HG02981 (cell line): Measurements from ENCODE around the gene MR1.
"Not testable (repeated sequence)": the region's sequence is repeated elsewhere in the genome, so short reads cannot be mapped to it uniquely, and the experiment has no call there.

ENCODE experiments used
- ATAC-seq: cut with Tn5 transposase; IDR thresholded peaks from one replicate; pipeline ENCODE4 v1.9.1; 2021; ENCODE audit warnings: mild to moderate bottlenecking, moderate library complexity; ENCODE audit not compliant: unreplicated experiment

The MR1 gene

DNA sequence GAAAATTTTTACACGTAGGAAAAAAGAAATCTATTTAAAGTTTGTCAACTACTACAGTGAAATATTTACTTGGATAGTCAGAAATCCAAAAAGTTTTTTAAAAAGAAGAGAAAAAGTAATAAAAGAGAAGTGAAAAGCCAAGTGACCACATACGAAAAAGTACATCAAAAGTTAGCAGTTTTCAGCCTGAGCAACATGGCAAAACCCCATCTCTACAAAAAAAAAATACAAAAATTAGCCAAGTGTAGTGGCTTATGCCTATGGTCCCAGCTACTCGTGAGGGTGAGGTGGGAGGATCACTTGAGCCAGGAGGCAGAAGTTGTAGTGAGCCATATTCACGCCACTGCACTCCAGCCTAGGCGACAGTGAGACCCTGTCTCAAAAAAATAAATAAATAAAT, 5.2 kb upstream of the MR1 start:
- no peak for ATAC-seq

DNA sequence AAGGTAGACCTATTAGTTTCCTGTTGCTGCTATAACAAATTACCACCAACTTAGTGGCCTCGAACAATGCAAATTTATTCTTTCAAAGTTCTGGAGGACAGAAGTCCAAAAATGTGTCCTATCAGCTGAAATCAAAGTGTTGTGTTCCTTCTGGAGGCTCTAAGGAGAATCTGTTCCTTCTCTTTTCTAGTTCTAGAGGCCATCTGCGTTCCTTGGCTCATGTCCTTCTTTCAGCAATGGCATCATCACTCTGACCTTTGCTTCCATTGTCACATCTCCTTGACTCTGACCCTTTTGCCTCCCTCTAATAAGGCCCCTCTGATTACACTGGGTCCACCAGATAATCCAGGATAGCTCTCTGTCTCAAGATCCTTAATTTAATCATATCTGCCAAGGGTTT, 1.2 kb upstream of the MR1 start:
- no peak for ATAC-seq

DNA sequence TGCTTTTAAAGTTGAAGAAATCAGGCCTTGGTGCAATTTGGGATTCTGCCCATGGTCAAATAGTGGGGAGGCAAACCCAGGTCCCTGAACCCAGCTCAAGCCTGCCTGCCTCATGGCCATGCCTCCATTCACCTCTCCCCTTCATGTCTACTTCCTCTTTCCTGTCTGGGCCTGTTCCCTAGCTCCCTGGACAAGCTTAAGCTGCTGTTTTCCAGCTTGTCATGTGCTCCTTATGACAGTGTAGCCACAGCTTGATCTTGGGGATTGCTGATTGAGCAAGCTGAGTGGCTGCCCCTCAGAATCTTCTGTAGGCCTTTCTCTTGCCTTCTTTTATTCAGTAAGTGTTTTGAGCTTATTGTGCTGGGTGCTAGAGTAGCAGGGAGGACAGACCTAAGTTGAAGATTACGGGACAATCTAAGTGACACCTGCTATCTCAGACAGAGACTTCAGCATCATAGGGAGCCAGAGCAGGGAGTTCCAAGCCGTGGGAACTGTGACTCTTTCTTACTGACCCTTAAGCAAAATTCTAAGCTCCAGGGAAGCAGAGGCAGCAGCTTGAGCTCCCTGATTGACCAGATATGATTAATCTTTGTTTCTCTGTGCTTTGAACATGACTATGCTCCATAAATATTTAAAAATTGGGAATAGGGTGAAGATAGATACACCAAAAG, 520 bp upstream of the MR1 start:
- ATAC-seq: peak; percentile 31

DNA sequence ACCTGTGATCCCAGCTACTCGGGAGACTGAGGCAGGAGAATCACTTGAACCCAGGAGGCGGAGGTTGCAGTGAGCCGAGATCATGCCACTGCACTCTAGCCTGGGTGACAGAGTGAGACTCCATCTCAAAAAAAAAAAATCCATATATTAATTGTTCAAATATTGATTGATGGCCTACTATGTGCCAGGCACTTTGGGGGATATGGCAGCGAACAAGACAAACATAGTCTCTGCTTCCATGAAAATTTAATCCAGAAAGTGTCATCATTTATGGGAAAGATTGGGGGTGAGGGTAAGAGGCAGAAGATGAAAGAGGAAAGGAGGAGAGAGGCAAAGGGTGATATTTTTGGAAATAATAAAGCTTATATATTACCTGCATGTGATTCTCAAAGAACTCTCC, 1.4 kb downstream of the MR1 start:
- not testable (repeated sequence) for ATAC-seq

DNA sequence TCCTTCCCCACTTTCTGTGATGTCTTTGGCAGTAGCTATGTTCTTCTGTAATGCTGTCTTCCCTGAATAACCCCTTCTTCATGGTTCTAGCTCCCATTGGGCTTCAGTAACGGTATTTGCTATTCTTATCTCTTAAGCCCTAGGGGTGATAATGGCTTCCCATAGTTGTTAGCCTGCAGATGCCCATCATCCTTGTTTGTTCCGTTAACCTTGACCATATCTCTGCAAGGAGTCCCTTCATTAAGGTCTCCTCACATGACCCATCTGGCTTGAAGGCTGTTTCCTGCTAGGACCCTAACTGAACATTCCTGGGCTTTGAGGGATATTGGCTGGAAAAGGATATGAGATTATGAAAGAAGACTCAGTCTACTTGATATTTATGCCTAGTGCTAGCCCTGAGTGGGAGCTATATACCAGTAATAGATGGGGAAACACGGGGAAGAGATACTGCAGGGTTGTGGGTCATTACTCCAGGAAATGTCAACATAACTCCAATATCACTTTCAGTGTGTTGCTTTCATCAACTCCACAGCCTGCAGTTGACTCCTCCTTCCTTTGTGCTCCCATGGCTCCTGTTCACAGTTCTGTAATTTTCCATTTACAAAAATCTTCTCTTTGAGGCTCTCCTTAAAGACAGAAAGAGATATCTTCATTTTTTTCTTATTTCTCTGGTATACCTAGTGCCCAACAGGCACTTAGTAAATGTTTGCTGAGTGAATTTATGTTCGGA, 2.5 kb downstream of the MR1 start:
- ATAC-seq: no peak

DNA sequence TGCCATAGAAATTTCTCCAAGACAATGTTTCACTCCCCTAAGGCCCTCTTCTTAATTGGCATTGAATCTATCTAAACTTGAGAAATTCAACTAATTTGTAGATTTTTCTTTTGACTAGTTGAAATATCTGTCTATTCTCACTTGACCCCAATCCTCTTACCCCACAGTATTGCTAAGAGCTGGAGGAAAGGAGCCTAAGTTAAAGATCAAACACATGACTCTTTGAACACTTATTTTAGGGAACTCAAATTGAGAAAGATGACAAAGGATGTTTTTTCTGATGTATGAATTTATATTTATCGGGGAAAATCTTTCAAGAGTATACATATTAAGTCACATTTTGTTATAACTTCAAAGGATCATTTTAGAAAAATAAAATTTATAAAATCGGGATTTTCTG, 3.6 kb downstream of the MR1 start:
- no peak for ATAC-seq

DNA sequence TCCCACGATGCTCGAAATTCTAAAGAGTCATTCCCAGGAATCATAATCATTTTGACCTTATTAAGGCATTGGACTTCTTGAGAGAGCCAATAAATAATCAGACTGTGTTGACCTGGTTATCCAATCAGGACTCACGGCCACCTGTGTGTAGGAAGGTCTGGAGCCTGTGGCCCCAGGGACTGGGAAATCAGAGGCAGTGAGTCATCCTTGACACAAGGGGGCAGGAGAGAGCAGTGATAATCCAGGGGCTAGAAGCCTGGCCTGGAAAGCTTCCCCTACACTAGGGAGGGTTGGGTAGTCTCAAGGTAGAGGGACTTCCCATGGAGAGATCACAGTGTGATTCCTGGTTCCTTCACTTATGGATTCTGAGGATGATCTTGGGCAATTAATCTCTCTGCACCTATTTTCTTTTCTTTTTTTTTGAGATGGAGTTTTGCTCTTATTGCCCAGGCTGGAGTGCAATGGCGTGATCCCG, 4.7 kb downstream of the MR1 start:
- ATAC-seq: no peak

DNA sequence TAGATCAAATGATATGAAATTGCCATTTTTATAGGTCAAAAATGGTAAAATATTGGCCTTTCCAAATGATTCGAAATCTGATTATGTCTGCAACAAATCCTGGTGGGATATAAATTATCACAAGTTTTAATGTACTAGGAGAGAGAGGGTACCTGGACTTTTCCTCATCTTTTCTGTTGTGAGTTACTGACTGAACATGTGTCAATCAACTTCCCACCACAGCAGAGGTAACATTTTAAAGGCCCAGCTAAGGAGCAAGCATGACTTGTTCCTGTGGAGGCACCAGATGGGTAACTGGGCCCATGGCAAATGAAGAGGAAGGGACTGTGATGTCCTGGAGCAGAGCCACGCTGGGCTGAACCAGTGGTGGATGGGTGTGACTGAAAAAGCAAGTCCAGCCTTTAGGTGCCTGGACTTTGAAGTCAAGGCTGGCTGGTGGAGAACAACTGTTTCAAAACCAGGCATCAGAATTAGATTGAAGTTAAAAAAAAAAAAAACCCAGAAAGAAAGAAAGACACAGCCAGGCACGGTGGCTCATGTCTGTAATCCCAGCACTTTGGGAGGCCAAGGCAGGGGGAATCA, 6.6 kb downstream of the MR1 start:
- ATAC-seq: no peak

DNA sequence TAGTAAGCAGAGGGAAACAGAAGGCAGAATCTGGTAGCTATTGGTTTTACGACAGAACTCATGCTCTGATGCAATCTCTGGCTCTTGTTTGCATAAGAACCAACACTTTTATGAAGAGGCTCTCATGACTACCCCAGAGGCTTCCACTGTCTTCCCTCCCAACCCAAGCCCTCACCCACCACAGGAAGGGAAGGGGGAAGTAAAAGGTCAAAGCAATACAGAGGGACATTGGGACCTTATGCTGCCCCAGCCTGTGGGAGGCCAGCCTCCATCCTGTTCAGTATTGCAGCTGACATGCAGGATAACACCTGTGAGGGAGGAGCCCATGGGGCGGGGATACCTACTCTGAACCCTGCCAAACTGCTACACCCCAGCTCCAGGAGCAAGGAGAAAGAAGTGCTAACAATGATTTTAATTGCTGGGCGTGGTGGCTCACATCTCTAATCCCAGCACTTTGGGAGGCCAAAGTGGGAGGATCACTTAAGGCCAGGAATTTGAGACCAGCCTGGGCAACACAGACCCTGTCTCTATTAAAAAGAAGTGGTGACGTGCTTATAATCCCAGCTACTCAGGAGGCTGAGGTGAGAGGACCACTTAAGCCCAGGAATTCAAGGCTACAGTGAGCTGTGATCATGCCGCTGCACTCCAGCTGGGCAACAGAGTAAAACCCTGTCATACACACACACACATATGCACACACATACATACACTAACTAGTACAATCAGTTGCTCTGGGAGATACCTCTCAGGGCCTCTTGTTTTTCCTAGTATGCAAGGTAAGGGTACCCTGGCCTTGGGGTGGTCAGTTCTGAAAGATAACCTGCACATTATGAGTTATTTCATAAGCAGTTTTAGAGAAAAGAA, 9.5 kb downstream of the MR1 start:
- no peak for ATAC-seq

DNA sequence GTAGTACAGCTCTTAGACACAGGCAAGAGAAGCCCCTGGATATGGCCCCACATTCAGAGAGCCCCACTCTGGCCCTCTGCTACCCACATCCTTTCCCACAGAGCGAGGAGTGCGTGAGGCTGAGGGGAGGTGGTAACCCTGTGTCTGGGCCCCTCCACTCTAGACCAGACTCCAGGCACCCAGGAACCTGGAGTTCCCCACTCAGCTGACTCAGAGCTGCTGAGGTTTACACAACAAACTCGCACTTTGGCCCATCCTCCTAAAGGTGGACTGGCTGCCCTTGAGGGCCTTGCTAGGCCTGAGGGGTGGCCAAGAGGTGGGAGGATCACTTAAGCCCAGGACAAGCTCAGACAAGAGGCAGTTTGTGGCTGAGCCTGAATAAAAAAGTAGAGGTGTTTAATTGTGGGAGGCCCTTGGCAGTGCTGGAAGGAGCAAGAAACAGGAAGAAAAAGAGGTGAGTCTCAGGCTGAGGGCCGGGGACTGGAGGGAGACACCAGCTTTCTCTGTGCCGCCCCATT, 10.7 kb downstream of the MR1 start:
- ATAC-seq: peak; percentile 83

DNA sequence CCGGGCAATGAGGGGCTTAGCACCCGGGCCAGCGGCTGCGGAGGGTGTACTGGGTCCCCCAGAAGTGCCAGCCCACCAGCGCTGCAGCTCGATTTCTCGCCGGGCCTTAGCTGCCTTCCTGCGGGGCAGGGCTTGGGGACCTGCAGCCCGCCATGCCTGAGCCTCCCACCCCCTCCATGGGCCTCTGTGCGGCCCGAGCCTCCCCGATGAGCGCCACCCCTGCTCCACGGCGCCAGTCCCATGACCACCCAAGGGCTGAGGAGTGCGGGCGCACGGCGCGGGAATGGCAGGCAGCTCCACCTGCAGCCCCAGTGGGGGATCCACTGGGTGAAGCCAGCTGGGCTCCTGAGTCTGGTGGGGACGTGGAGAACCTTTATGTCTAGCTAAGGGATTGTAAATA, 12.2 kb downstream of the MR1 start:
- not testable (repeated sequence) for ATAC-seq

DNA sequence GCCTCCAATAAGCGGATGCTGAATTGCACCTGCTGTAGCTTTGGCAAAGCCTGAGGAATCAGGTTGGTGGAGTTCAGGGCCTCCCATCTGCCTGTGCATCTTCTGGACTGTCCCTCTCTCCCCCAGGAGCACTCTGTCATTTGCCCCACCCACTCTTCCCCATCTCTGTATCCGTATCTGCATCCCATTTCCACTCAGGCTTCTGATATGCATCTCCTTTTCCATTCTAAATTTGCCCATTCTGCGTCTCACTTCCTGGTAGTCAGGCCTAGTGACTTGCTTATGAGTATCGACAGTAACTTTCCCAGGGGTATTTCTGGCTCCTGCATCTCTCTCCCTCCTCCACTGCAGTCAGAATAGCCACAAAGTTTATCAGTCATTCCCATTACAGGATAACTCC, 15.6 kb downstream of the MR1 start:
- ATAC-seq: no peak

DNA sequence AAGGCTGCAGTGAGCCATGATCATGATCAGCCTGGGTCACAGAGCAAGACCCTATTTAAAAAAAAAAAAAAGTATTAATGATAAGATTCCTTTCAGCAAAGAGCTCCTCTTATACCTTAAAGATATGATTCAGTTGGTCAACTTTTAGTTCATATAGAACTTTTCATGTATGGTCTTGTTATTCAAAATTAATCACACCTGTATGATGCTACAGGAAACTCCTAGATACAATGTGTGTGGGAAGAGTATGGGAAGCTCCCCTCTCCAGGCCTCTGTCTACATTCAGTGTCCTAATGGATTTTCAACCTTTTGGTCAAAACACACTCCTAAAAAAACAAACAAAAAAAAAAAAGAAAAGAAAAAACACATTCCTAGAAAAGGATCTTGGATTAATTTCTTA, 17.1 kb downstream of the MR1 start:
- ATAC-seq: no peak

DNA sequence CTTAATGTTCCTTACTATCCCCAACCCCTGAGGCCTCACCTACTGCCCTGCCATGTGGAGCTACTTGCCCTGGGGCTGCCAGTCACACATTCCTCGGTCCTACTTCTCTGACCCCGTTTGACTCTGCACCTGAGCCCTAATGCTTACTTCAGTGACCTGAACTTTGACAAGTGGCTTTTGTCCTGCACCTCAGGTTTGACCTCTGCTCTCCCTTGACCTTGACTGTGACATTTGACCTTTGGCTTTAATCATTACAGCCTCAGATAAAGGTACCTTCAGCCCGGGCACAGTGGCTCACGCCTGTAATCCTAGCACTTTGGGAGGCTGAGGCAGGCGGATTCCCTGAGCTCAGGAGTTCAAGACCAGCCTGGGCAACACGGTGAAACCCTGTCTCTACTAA, 22.8 kb downstream of the MR1 start:
- ATAC-seq: no peak

DNA sequence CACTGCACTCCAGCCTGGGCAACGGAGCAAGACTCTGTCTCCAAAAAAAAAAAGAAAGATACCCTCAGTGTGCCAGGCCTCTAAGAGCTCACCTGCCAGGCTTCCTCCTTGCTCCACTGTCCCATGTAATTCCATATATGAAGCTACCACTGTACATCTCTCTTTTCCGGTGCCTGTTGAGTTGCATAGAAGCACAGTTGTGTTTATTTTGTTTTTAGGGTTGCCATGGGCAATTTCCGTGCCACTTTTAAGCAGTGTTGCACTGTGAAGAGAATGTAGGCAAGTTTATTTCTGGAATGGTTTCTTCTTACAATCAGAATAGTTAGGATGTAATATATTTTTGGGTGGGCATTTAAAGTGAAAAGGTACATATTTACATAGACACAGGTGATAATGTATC, 23.3 kb downstream of the MR1 start:
- no peak for ATAC-seq

DNA sequence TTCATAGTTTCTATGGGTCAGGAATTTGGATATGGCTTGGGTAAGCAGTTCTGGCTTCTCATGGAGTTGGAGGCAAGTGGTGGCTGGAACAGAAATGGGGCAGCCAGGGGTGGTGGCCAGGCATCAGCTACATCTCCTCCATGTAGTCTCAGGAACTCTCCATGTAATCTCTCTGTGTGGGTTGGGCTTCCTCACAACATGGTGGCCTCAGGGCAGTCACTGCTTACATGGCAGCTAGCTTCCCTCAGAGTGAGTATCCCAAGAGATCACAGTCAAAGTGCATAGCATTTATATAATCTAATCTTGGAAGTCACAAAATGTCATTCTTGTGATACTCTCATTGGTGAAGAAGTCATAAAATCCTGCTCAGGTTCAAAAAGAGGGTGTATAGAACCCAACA, 25.7 kb downstream of the MR1 start:
- ATAC-seq: no peak

DNA sequence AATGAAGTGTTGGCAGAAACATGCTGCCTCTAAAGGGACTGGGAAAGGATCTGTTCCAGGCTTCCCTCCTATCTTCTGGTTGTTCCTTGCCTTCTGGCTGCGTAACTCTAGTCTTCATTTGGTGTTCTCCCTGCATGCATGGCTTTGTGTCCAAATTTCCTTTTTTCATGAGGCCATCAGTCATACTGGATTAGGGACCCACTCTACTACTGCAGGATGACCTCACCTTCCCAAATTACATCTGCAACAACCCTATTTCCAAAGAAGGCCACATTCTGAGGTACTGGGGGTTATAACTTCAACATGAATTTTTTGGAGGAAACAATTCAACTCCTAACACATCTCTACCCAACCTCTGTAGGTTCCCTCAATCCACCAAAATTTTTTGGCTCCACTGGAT, 26.3 kb downstream of the MR1 start:
- ATAC-seq: no peak

DNA sequence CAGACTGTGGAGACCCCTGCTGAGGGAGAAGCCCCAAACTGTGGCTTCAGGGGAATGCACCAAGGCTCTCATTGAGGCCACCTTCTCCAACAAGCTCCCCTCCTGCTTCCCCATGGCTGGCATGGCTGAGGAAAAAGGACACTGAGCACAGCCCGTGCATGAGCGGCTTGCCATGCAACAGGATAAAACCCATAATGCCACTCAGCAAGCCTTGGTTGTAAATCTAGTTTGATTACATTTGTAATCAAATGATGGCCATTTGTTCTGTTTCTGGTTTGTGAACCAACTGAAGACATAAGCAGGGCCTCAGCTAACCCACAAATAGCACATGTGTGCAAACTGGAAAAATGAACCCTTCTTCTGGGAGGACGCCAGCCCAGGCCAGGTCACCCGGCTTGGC, 27.2 kb downstream of the MR1 start:
- not testable (repeated sequence) for ATAC-seq

DNA sequence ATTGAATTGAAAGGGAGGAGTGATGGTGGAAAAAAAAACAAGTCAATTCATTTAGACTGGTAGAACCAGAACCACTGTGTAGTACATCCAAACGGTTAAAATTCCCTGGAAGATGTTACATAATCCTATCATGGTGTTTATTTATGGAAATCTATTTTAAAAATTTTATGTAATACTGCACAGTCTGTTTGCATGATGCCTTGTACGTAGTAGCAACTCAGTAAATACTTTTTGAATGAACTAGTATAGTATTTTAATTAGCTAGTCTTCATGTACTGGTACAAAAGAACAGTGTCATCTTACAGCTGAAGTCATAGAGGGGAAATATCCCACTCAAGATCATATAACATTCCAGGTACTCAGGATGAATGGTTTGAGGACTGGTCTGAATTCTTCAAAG, 27.7 kb downstream of the MR1 start:
- no peak for ATAC-seq

DNA sequence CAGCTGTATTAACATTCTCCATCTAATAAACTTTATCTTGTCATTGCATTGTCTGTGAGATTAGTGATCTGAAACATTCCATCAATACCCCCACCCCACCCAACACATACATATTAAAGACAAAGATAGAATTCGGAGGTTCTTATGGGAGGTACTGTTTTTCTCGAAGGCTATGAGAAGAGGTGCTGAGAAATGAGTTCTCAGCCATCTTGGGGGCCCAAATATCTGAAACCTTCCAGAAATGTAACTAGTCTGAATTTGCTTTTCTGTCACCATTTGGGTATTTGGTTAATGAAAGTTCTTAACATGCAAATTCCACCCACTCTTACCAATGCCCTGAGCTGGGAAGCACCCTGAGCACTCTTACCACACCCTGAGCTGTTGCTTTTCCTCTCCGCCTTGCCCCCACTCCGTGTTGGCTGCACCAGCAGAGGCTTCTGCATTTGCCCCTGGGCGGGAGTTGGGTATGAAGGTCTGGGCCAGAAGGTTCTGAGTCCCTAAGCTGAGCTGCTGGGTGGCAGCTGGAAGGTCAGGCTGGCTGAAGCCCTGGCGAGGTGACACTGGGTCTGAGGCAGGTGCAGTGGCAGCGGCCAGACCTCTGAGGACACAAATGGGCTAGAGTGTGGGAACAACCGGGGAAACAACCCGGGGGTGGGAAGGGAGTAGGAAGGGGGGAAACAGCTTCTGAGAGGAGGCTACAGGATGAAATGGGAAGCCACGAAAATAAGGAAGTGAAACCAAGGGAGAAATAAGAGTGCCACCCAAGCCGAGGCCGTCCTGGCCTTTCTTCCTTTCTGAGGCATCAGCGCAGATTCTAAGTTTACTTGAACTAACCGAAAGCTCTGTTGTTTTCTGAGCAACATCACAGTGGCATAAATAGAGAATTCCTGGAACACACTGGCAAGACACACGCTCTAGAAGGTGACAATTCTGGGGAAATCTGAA, 28.4 kb downstream of the MR1 start:
- peak; percentile 78 for ATAC-seq
